ENCODE measurements around the gene BOLA3. TPM values are rescaled to one million over a fixed set of nuclear protein-coding genes. Genes with fewer than 3 reads are reported as not detected.

Gene BOLA3
- total RNA-seq, 4 donors from 2014 or later: 29.4 to 46.9 (median 42.8) TPM

GRCh38 chr2:74181739-74182138 is 34.0 kb upstream of the BOLA3 start:
- Histone ChIP-seq H3K36me3 (no peaks in the 10 kb centered on the region), H3K27me3 (no peaks in the 10 kb centered on the region), H3K4me3 (no peak overlapping the region), H3K9me3 (no peaks in the 10 kb centered on the region), H3K27ac (replicated peaks in 1 of 4) (peak overlapping the region in 1 of 4 donors; percentile 42), H3K4me1 (peaks cover 16 to 20% (median 17%) of the 10 kb centered on the region in 4 donors)
- WGBS: 52% methylated on average over 7 of the region's 7 CpGs
- no peak for DNase-seq (ENCODE audit: extremely low spot score)
- TF ChIP-seq POLR2A (IDR thresholded peaks at IDR 0.05; ENCODE audit: low read depth): no peak
- TF ChIP-seq POLR2AphosphoS5 (IDR thresholded peaks at IDR 0.05): no peak
- no peak for TF ChIP-seq CTCF (IDR thresholded peaks at IDR 0.05)
- no peak for TF ChIP-seq EP300 (IDR thresholded peaks at IDR 0.05)
- intact Hi-C loops (cut with DNase I): no loop called here

GRCh38 chr2:74179063-74179865 is 31.6 kb upstream of the BOLA3 start:
- Histone ChIP-seq H3K4me3 (peak overlapping the region; percentile 86 to 94 (median 89)), H3K27me3 (no peaks in the 10 kb centered on the region), H3K36me3 (no peaks in the 10 kb centered on the region), H3K4me1 (peaks cover 34 to 45% (median 42%) of the 10 kb centered on the region in 4 donors), H3K27ac (replicated peaks in 1 of 4) (peak overlapping the region; percentile 93 to 98 (median 96)), H3K9me3 (no peaks in the 10 kb centered on the region)
- 51% methylated on average over 25 of the region's 25 CpGs for WGBS
- no peak for DNase-seq (ENCODE audit: extremely low spot score)
- no peak for TF ChIP-seq POLR2AphosphoS5 (IDR thresholded peaks at IDR 0.05)
- TF ChIP-seq EP300 (IDR thresholded peaks at IDR 0.05): no peak
- no peak for TF ChIP-seq POLR2A (IDR thresholded peaks at IDR 0.05; ENCODE audit: low read depth)
- peak in 2 of 3 experiments; percentile 20 to 44 for TF ChIP-seq CTCF (IDR thresholded peaks at IDR 0.05)
- intact Hi-C loops (cut with DNase I): no loop called here

GRCh38 chr2:74178211-74179062 is 30.7 kb upstream of the BOLA3 start, which contains the start of gene MOB1A:
Gene MOB1A (minus strand): TSS chr2:74178879. CDS start chr2:74178674, 205 bp downstream.
- Histone ChIP-seq H3K4me1 (peaks cover 34 to 50% (median 47%) of the 10 kb centered on the region in 4 donors), H3K4me3 (peak within 1 kb of the TSS; percentile 86 to 94 (median 89)), H3K27ac (replicated peaks in 1 of 4) (peak within 1 kb of the TSS; percentile 93 to 98 (median 96)), H3K9me3 (no peaks in the 10 kb centered on the region), H3K36me3 (no peaks in the 10 kb centered on the region), H3K27me3 (no peaks in the 10 kb centered on the region)
- TF ChIP-seq CTCF (IDR thresholded peaks at IDR 0.05) (no peak), POLR2A (IDR thresholded peaks at IDR 0.05; ENCODE audit: low read depth) (peak; percentile 66), POLR2AphosphoS5 (IDR thresholded peaks at IDR 0.05) (peak; percentile 94 to 96)
- under 1% methylated on average over 39 of the region's 84 CpGs for WGBS
- DNase-seq (ENCODE audit: extremely low spot score): peak; percentile 99
- intact Hi-C loops (cut with DNase I): no loop called here

DNA sequence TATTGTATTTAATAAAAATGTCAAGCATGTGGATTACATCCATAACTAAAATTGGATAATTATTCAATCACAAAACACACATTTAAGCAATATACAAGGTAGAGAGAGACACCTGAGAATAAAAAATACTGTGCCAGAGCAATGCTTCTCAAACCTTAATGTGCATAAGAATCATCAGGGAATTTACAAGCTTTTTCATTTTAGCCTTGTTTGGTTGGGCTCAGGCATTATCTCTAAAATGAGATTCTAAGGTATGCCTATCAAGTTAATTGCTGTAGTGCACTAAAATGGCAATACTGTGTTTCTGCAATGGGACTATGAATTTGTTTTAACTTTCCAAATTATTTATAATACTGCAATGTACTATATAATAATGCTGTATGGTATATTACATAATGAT is 30.0 kb upstream of the BOLA3 start:
- peak overlapping the region; percentile 93 to 98 (median 96) for H3K27ac ChIP-seq (replicated peaks in 1 of 4)

More for the DNA sequence above, 30.0 kb upstream of the BOLA3 start:
- no peak for TF ChIP-seq POLR2A (IDR thresholded peaks at IDR 0.05; ENCODE audit: low read depth)
- TF ChIP-seq POLR2AphosphoS5 (IDR thresholded peaks at IDR 0.05): no peak
- no peak for TF ChIP-seq CTCF (IDR thresholded peaks at IDR 0.05)
- no peak for TF ChIP-seq EP300 (IDR thresholded peaks at IDR 0.05)
- Histone ChIP-seq H3K4me1 (peaks cover 36 to 56% (median 50%) of the 10 kb centered on the region in 4 donors), H3K9me3 (no peaks in the 10 kb centered on the region), H3K36me3 (no peaks in the 10 kb centered on the region), H3K4me3 (peak overlapping the region; percentile 86 to 94 (median 89)), H3K27me3 (no peaks in the 10 kb centered on the region)
- DNase-seq (ENCODE audit: extremely low spot score): no peak
- intact Hi-C loops (cut with DNase I): no loop called here

Measured in esophagus muscularis mucosa (tissue), 4 donors.